H9 (cell line): ENCODE measurements around the gene KLHL20. TPM values are rescaled to one million over a fixed set of nuclear protein-coding genes. Genes with fewer than 3 reads are reported as not detected.
A peak's percentile ranks its signal among the peaks of the same experiment; 100 is the strongest.

Source experiments
- DNase-seq: peaks from one replicate; pipeline ENCODE4 v3.0.0-alpha.2; 2017
- H2AFZ ChIP-seq: one replicate; pipeline ENCODE4 v1.6.1; 2013; ENCODE audit warnings: mild to moderate bottlenecking, low read length, control low read depth, moderate library complexity
- H2AK5ac ChIP-seq: 2 replicates; pipeline ENCODE4 v1.6.1; 2013; ENCODE audit warnings: low read length, control low read depth, mixed read lengths; ENCODE audit not compliant: insufficient read length
- H2BK120ac ChIP-seq: one replicate; pipeline ENCODE4 v1.6.1; 2013; ENCODE audit warnings: low read depth, mild to moderate bottlenecking, low read length, control low read depth, inconsistent platforms; ENCODE audit not compliant: poor library complexity, severe bottlenecking
- H2BK12ac ChIP-seq: 2 replicates; pipeline ENCODE4 v1.6.1; 2013; ENCODE audit warnings: low read length, control low read depth, mixed read lengths, low read depth; ENCODE audit not compliant: insufficient read length
- H2BK15ac ChIP-seq: 2 replicates; pipeline ENCODE4 v1.6.1; 2013; ENCODE audit warnings: low read depth, low read length, control low read depth
- H2BK20ac ChIP-seq: one replicate; pipeline ENCODE4 v1.6.1; 2013; ENCODE audit warnings: low read depth, mild to moderate bottlenecking, low read length, control low read depth, inconsistent platforms; ENCODE audit not compliant: poor library complexity, severe bottlenecking
- H2BK5ac ChIP-seq: 2 replicates; pipeline ENCODE4 v1.6.1; 2013; ENCODE audit warnings: low read length, control low read depth, mixed read lengths; ENCODE audit not compliant: insufficient read length
- H3K14ac ChIP-seq: 2 replicates; pipeline ENCODE4 v1.6.1; 2013; ENCODE audit warnings: low read length, control low read depth; ENCODE audit not compliant: insufficient read depth
- H3K18ac ChIP-seq: 2 replicates; pipeline ENCODE4 v1.6.1; 2013; ENCODE audit warnings: low read depth, mild to moderate bottlenecking, mixed read lengths, low read length, control low read depth; ENCODE audit not compliant: insufficient read length
- H3K23ac ChIP-seq: 2 replicates; pipeline ENCODE4 v1.6.1; 2013; ENCODE audit warnings: low read length, control low read depth, mixed read lengths, low read depth; ENCODE audit not compliant: insufficient read length
- H3K23me2 ChIP-seq: 2 replicates; pipeline ENCODE4 v1.6.1; 2013; ENCODE audit warnings: low read depth, mild to moderate bottlenecking, mixed read lengths, low read length, control low read depth; ENCODE audit not compliant: insufficient read length, poor library complexity, severe bottlenecking
- H3K27ac ChIP-seq: 2 replicates; pipeline ENCODE4 v1.5.1; 2013; ENCODE audit warnings: low read length, control low read depth, mixed read lengths, low read depth; ENCODE audit not compliant: insufficient read length
- H3K27me3 ChIP-seq: 2 replicates; pipeline ENCODE4 v1.6.1; 2013; ENCODE audit warnings: low read length, control low read depth, inconsistent platforms; ENCODE audit not compliant: insufficient read depth
- H3K4ac ChIP-seq: 2 replicates; pipeline ENCODE4 v1.6.1; 2013; ENCODE audit warnings: low read depth, mild to moderate bottlenecking, control low read depth, inconsistent platforms, low read length, moderate library complexity
- H3K4me1 ChIP-seq: 2 replicates; pipeline ENCODE4 v1.6.1; 2013; ENCODE audit warnings: low read length, control low read depth, inconsistent platforms; ENCODE audit not compliant: insufficient read depth
- H3K4me2 ChIP-seq: 2 replicates; pipeline ENCODE4 v1.6.1; 2013; ENCODE audit warnings: low read length, control low read depth, mixed read lengths; ENCODE audit not compliant: insufficient read length, insufficient read depth
- H3K56ac ChIP-seq: 2 replicates; pipeline ENCODE4 v1.6.1; 2013; ENCODE audit warnings: low read depth, mild to moderate bottlenecking, mixed read lengths, low read length, control low read depth; ENCODE audit not compliant: insufficient read length
- H3K79me1 ChIP-seq: 2 replicates; pipeline ENCODE4 v1.6.1; 2013; ENCODE audit warnings: low read depth, mild to moderate bottlenecking, moderate library complexity, low read length, control low read depth, inconsistent platforms; ENCODE audit not compliant: insufficient read depth, poor library complexity, severe bottlenecking
- H3K79me2 ChIP-seq: 2 replicates; pipeline ENCODE4 v1.6.1; 2013; ENCODE audit warnings: low read length, control low read depth, inconsistent platforms; ENCODE audit not compliant: insufficient read depth
- H3K9ac ChIP-seq: 2 replicates; pipeline ENCODE4 v1.6.1; 2013; ENCODE audit warnings: low read length, control low read depth, mixed read lengths; ENCODE audit not compliant: insufficient read length; ENCODE audit errors: extremely low read depth
- H3K9me3 ChIP-seq: one replicate; pipeline ENCODE4 v1.6.1; 2013; ENCODE audit warnings: low read depth, low read length, inconsistent platforms; ENCODE audit not compliant: control insufficient read depth
- H3T11ph ChIP-seq: one replicate; pipeline ENCODE4 v1.6.1; 2013; ENCODE audit warnings: mild to moderate bottlenecking, low read length, control low read depth, inconsistent platforms
- H4K20me1 ChIP-seq: one replicate; pipeline ENCODE4 v1.6.1; 2013; ENCODE audit not compliant: control insufficient read depth, insufficient read length, insufficient read depth
- H4K5ac ChIP-seq: 2 replicates; pipeline ENCODE4 v1.6.1; 2013; ENCODE audit warnings: low read depth, mild to moderate bottlenecking, mixed read lengths, low read length, control low read depth; ENCODE audit not compliant: insufficient read length
- H4K8ac ChIP-seq: replicated peaks from 2 replicates; pipeline ENCODE4 v1.6.1; 2013; ENCODE audit warnings: low read length, control low read depth, mixed read lengths, low read depth; ENCODE audit not compliant: insufficient read length
- H4K91ac ChIP-seq: 2 replicates; pipeline ENCODE4 v1.6.1; 2013; ENCODE audit warnings: low read depth, mild to moderate bottlenecking, moderate library complexity, mixed read lengths, low read length, control low read depth; ENCODE audit not compliant: insufficient read length
- H3K27ac Mint-ChIP-seq, 3 experiments: 2 replicates in 2 of 3; 3 replicates in 1 of 3; pipeline ENCODE4 v1.8.0; 2020 to 2021; ENCODE audit warnings: mixed read lengths in 3 of 3, mild to moderate bottlenecking in 1 of 3, moderate library complexity in 1 of 3
- H3K27me3 Mint-ChIP-seq: 2 replicates; pipeline ENCODE4 v1.8.0; 2021; ENCODE audit warnings: low read depth, mild to moderate bottlenecking, moderate library complexity, mixed read lengths
- H3K36me3 Mint-ChIP-seq, 3 experiments: 2 replicates in 2 of 3; 3 replicates in 1 of 3; pipeline ENCODE4 v1.8.0; 2020 to 2021; ENCODE audit warnings: low read depth in 3 of 3, mixed read lengths in 3 of 3; ENCODE audit not compliant: insufficient read depth in 1 of 3
- H3K4me1 Mint-ChIP-seq, 2 experiments: 2 replicates each; pipeline ENCODE4 v1.8.0; 2020; ENCODE audit warnings: mixed read lengths in 2 of 2
- H3K4me3 Mint-ChIP-seq, 2 experiments: 2 replicates in 1 of 2; 3 replicates in 1 of 2; pipeline ENCODE4 v1.8.0; 2020 to 2021; ENCODE audit warnings: mild to moderate bottlenecking in 2 of 2, mixed read lengths in 2 of 2, moderate library complexity in 1 of 2
- H3K9me3 Mint-ChIP-seq, 2 experiments: 2 replicates in 1 of 2; 3 replicates in 1 of 2; pipeline ENCODE4 v1.8.0; 2020; ENCODE audit warnings: mild to moderate bottlenecking in 2 of 2, mixed read lengths in 2 of 2, moderate library complexity in 1 of 2
- WGBS: extraction: QIAGEN DNeasy Blood & Tissue Kit; methylation state at CpG from one replicate; pipeline ENCODE4 v1.1.7; 2013; ENCODE audit warnings: missing lambda C conversion rate, low lambda C conversion rate, mixed read lengths; ENCODE audit not compliant: insufficient read length; ENCODE audit errors: extremely low coverage; 5-methylcytosine and 5-hydroxymethylcytosine counted together
- total RNA-seq: library from RNA; stranded (reverse); gene quantifications from 2 replicates; pipeline ENCODE4 v1.2.1, GENCODE V29; 2021
- TF ChIP-seq, protein P1 (sequence below): fragments of 200-600 bp; sonication (generic); conservative IDR thresholded peaks from 3 replicates; pipeline ENCODE4 v1.8.0; 2021; ENCODE audit warnings: antibody characterized with exemption, mild to moderate bottlenecking

KLHL20 gene
- total RNA-seq, 1 experiment from 2014 or later = 12.2 TPM

DNA sequence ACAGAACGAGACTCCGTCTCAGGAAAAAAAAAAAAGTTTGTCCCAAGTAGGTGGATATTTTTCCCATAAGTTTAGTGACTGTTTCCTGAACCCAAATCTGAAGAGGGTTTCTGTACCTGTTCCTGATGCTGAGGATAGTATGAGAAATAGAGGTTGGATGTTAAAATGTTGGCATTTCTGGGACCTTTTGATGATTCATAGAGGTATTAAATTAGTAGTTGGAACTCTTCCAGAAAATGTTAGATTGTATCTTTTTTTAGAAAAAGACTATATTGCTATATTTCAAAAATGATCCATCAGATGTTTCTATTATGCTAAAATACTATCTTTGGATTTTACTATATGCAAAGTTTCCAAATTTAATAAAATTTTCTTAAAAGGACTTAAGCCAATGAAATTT lies 112.8 kb downstream of the KLHL20 start:
- Mint-ChIP-seq H3K4me1 (peaks cover 11 to 16% of the 10 kb centered on the region in 2 experiments), H3K27me3 (no peaks in the 10 kb centered on the region), H3K36me3 (peaks cover 14 to 31% (median 24%) of the 10 kb centered on the region in 3 experiments; a peak in 6 of 7 replicates), H3K27ac (0 out of 7 replicates have a peak overlapping the region, but pooled peaks of 1 of the 3 experiments have one; percentile 15), H3K4me3 (no peak overlapping the region), H3K9me3 (no peaks in the 10 kb centered on the region)
- WGBS = no CpG with 5 or more reads among the region's 2 CpGs
- Histone ChIP-seq H4K5ac (no peak overlapping the region), H3K14ac (no peak overlapping the region), H3K23me2 (peaks cover 7% of the 10 kb centered on the region), H2BK20ac (no peak overlapping the region), H2BK12ac (no peak overlapping the region), H3K27me3 (no peaks in the 10 kb centered on the region), H3K79me2 (peaks cover 9% of the 10 kb centered on the region; the same call in 1 of the 2 replicates), H3K18ac (no peak overlapping the region), H2AFZ (no peak overlapping the region), H3K27ac (no peak overlapping the region), H3K79me1 (peaks cover under 1% of the 10 kb centered on the region), H3K9ac (no peak overlapping the region), H2BK5ac (no peak overlapping the region), H4K8ac (no peak overlapping the region), H3T11ph (no peak overlapping the region), H4K91ac (no peak overlapping the region), H2BK120ac (no peak overlapping the region), H3K4me2 (no peak overlapping the region), H4K20me1 (no peaks in the 10 kb centered on the region), H3K56ac (no peak overlapping the region), H2BK15ac (no peak overlapping the region), H3K4ac (no peak overlapping the region), H3K9me3 (no peaks in the 10 kb centered on the region), H3K23ac (no peak overlapping the region), H2AK5ac (no peak overlapping the region), H3K4me1 (no peaks in the 10 kb centered on the region; the same call in 1 of the 2 replicates)
- no peak for DNase-seq
- TF ChIP-seq, protein P1, sequence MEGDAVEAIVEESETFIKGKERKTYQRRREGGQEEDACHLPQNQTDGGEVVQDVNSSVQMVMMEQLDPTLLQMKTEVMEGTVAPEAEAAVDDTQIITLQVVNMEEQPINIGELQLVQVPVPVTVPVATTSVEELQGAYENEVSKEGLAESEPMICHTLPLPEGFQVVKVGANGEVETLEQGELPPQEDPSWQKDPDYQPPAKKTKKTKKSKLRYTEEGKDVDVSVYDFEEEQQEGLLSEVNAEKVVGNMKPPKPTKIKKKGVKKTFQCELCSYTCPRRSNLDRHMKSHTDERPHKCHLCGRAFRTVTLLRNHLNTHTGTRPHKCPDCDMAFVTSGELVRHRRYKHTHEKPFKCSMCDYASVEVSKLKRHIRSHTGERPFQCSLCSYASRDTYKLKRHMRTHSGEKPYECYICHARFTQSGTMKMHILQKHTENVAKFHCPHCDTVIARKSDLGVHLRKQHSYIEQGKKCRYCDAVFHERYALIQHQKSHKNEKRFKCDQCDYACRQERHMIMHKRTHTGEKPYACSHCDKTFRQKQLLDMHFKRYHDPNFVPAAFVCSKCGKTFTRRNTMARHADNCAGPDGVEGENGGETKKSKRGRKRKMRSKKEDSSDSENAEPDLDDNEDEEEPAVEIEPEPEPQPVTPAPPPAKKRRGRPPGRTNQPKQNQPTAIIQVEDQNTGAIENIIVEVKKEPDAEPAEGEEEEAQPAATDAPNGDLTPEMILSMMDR = no peak
